Activated CD4-positive, alpha-beta T cell treated with anti-CD3 and anti-CD28 coated beads for 4 hours (primary cell): Measurements from ENCODE around the gene TDRD12.

Experiments used
- DNase-seq, 2 donors: peaks; one replicate each; pipeline ENCODE4 v3.0.0-alpha.2; 2020

Gene TDRD12

GRCh38 chr19:32810452-32810851, 90.9 kb downstream of the TDRD12 start:
- DNase-seq: no peak

GRCh38 chr19:32811151-32811550, 91.6 kb downstream of the TDRD12 start:
- no peak for DNase-seq

GRCh38 chr19:32812036-32812435, 92.5 kb downstream of the TDRD12 start:
- DNase-seq: no peak

GRCh38 chr19:32812571-32812970, 93.0 kb downstream of the TDRD12 start:
- no peak for DNase-seq

GRCh38 chr19:32813862-32814425, 94.4 kb downstream of the TDRD12 start:
- DNase-seq: no peak

- DNase-seq: no peak
Measured at GRCh38 chr19:32814624-32815023, 95.1 kb downstream of the TDRD12 start.

GRCh38 chr19:32816555-32817099, 97.1 kb downstream of the TDRD12 start:
- DNase-seq: no peak

GRCh38 chr19:32817569-32818476, 98.3 kb downstream of the TDRD12 start:
- no peak for DNase-seq

- no peak for DNase-seq
Measured at GRCh38 chr19:32818536-32818935, 99.0 kb downstream of the TDRD12 start.

- no peak for DNase-seq
Measured at GRCh38 chr19:32819419-32820400, 100.1 kb downstream of the TDRD12 start.

- DNase-seq: no peak
Measured at GRCh38 chr19:32822916-32823746, 103.6 kb downstream of the TDRD12 start.

- no peak for DNase-seq
Measured at GRCh38 chr19:32823747-32824102, 104.2 kb downstream of the TDRD12 start.

GRCh38 chr19:32824191-32824751, 104.7 kb downstream of the TDRD12 start:
- DNase-seq: no peak

GRCh38 chr19:32824916-32825608, 105.5 kb downstream of the TDRD12 start:
- no peak for DNase-seq

GRCh38 chr19:32828139-32828538, 108.6 kb downstream of the TDRD12 start:
- no peak for DNase-seq

GRCh38 chr19:32828643-32829344, 109.2 kb downstream of the TDRD12 start:
- no peak for DNase-seq

GRCh38 chr19:32829345-32829896, 109.9 kb downstream of the TDRD12 start:
- DNase-seq: no peak

- no peak for DNase-seq
Measured at GRCh38 chr19:32830231-32831014, 110.9 kb downstream of the TDRD12 start.

GRCh38 chr19:32831611-32832010, 112.0 kb downstream of the TDRD12 start:
- DNase-seq: no peak
